Stimulated activated effector memory CD8-positive, alpha-beta T cell treated with anti-CD3 and anti-CD28 coated beads, Interleukin-12 subunit alpha, Interleukin-12 subunit beta, amount 100 ng/mL, for 72 hours (primary cell): ENCODE measurements around the gene PSENEN.
A peak's percentile ranks its signal among the peaks of the same experiment; 100 is the strongest.

Experiments used
- ATAC-seq: fragments of 150-1000 bp; cut with Tn5 transposase; 2 replicates; pipeline ENCODE4 v1.10.0; 2021
- DNase-seq, 2 donors: peaks; one replicate each; pipeline ENCODE4 v3.0.0; 2021 to 2022; ENCODE audit warnings: low spot score in 2 of 2
- H3K27ac Mint-ChIP-seq: one replicate; pipeline ENCODE4 v1.8.0; 2022; ENCODE audit warnings: mild to moderate bottlenecking, mixed read lengths
- H3K36me3 Mint-ChIP-seq: one replicate; pipeline ENCODE4 v1.8.0; 2022; ENCODE audit warnings: mild to moderate bottlenecking, mixed read lengths
- H3K4me1 Mint-ChIP-seq: one replicate; pipeline ENCODE4 v1.8.0; 2022; ENCODE audit warnings: mixed read lengths
- H3K4me3 Mint-ChIP-seq: one replicate; pipeline ENCODE4 v1.8.0; 2022; ENCODE audit warnings: mild to moderate bottlenecking, mixed read lengths
- H3K9me3 Mint-ChIP-seq: one replicate; pipeline ENCODE4 v1.8.0; 2022; ENCODE audit warnings: mixed read lengths

Gene PSENEN, protein sequence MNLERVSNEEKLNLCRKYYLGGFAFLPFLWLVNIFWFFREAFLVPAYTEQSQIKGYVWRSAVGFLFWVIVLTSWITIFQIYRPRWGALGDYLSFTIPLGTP

DNA sequence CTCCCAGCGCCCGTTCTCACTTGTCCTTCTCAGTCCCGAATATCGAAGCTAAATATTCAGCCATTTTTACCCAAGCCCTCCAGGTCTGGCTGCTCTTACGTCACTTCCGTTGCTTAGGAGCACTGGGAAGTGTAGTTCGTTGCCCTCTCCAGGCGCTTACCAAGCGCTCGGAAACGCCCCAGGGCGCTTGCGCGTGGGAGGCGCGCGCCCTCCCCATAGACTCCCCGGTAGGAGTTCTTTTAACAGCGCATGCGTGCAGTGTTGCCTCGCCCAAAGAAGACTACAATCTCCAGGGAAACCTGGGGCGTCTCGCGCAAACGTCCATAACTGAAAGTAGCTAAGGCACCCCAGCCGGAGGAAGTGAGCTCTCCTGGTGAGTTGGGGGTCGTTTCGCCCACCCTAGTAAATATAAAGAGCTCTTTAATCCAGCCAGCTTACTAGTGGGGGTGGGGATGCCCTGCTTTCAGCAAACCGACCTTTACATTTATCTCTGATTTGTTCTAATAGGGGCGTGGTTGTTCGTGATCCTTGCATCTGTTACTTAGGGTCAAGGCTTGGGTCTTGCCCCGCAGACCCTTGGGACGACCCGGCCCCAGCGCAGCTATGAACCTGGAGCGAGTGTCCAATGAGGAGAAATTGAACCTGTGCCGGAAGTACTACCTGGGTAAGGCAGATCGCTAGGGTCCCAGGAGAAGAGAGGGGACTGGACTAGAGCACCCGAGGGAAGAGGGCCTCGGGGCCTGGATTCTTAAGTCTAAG, at the start of gene PSENEN, which contains the start of gene U2AF1L4:
Gene PSENEN (plus strand): TSS at position 324 of the 759 bp plus-strand sequence. CDS start 280 bp downstream, at position 604.
Gene U2AF1L4 (minus strand): TSS at position 91 of the 759 bp plus-strand sequence. CDS start 27 bp downstream, at position 64.
- Mint-ChIP-seq H3K36me3 (peaks cover 49% of the 10 kb centered on the region), H3K27ac (peak within 1 kb of the TSS; percentile 100), H3K9me3 (no peaks in the 10 kb centered on the region), H3K4me3 (peak within 1 kb of the TSS; percentile 94), H3K4me1 (peaks cover 76% of the 10 kb centered on the region)
- ATAC-seq = peak; percentile 73
- DNase-seq = peak; percentile 88 to 96

DNA sequence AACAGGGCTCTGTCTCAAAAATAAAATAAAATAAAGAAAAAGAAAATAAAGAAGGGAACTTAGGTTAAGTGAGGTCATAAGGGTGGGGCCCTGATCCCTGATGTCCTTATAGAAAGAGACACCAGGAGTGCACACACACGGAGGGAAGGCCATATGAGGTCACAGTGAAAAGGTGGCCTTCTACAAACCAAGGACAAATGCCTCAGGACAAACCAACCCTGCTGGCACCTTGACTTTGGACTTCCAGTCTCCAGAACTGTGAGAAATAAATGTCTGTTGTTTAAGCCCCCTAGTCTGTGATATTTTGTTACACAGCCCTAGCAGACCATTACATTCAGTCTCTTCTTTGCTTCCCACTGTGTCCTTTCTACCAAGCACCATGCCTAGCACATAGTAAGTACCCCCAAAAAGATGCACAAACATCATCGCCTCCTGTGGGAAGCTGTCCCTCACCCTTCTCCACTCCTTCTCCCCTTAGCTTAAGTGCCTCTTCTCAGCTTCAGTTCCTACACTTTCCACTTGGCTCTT, 49.5 kb upstream of the PSENEN start:
- ATAC-seq = no peak
- Mint-ChIP-seq H3K4me3 (no peak overlapping the region), H3K36me3 (no peaks in the 10 kb centered on the region)

DNA sequence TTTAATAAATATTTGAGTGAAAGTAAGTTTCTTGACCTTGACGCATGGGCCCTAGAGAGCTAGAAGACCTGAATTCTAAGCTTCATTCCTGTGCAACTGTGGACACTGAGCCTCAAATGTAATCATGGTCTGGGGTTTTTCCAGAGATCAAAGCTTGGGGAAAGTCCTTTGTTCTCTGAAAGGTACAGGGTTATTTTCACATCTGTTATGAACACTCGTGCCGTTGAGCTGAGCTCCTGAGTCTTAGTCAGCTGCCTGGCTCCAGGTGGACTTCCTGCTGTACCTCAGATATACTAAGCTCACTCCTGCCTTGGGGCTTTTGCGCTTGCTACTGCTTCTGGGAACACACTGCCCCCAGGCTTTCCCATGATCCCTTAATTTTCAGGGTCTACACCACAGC, 48.6 kb upstream of the PSENEN start:
- Mint-ChIP-seq H3K36me3 (no peaks in the 10 kb centered on the region), H3K4me3 (no peak overlapping the region), H3K27ac (no peak overlapping the region), H3K9me3 (no peaks in the 10 kb centered on the region), H3K4me1 (peaks cover 9% of the 10 kb centered on the region)
- DNase-seq (no peak), ATAC-seq (peak; percentile 32)

More for the DNA sequence above, 49.5 kb upstream of the PSENEN start:
- Mint-ChIP-seq H3K4me1 (peaks cover 9% of the 10 kb centered on the region), H3K9me3 (no peaks in the 10 kb centered on the region), H3K27ac (no peak overlapping the region)
- DNase-seq = no peak

DNA sequence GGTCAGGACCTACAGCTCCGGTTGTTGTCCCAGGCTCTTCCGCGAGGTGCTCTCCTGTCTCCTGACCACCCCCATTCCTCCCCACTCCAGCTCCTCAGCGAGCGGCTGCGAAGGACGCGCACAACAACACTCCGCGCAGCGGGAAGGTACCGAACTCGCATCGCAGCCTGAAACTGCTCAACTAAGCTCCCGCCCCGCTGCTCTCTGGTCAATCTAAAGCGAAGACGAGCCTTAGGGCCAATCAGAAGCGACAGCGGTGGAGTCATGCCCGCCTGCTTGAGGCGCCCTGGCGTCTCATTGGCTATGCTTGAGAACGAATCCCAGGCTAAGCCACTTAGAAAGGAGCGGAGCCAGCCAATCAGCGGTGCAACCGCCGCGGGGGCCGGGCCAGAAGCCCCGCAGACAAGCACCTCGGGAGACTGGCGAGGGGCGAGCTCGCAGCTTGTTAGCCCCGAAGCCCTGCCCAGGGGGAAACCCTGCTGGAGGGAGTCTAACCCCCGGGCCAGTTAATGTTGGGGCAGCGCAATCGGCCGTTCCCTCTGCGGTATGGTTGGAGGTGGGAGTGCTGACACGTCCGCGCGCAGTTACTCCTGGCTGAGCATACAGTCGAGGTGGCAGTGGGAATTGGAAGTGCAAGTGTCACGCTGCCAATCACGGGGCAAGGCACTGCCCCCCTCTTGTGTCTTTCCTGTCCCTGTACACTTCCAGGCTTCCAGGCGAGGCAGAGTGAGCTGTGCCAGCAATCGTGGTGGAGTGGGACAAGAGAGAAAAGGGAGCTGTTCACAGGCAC, 43.0 kb upstream of the PSENEN start:
- ATAC-seq = peak; percentile 100
- H3K27ac Mint-ChIP-seq = peak overlapping the region; percentile 94
- DNase-seq = peak; percentile 83 to 95

DNA sequence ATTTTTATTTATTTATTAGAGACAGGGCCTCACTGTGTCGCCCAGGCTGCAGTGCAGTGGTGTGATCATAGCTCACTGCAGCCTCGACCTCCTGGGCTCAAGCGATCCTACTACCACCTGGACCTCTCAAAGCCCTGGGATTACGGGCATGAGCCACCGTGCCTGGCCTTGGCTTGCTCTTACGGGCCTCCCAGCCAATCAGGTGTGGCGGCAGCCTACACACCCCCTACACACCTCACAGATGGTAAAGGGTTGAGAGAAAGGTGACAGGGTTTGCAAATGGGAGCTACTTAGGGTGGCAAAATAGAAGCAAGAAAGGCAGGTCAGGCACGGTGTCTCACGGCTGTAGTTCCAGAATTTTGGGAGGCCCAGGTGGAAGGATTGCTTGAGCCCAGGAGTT, 42.1 kb upstream of the PSENEN start:
- H3K9me3 Mint-ChIP-seq = no peaks in the 10 kb centered on the region
- H3K4me1 Mint-ChIP-seq = peaks cover 9% of the 10 kb centered on the region
- H3K27ac Mint-ChIP-seq = no peak overlapping the region
- peak overlapping the region; percentile 92 for H3K4me3 Mint-ChIP-seq
- DNase-seq (no peak), ATAC-seq (no peak)
- H3K36me3 Mint-ChIP-seq = no peaks in the 10 kb centered on the region

More for the DNA sequence above, 43.0 kb upstream of the PSENEN start:
- Mint-ChIP-seq H3K4me1 (peaks cover 9% of the 10 kb centered on the region), H3K4me3 (peak overlapping the region; percentile 92), H3K9me3 (no peaks in the 10 kb centered on the region), H3K36me3 (no peaks in the 10 kb centered on the region)

DNA sequence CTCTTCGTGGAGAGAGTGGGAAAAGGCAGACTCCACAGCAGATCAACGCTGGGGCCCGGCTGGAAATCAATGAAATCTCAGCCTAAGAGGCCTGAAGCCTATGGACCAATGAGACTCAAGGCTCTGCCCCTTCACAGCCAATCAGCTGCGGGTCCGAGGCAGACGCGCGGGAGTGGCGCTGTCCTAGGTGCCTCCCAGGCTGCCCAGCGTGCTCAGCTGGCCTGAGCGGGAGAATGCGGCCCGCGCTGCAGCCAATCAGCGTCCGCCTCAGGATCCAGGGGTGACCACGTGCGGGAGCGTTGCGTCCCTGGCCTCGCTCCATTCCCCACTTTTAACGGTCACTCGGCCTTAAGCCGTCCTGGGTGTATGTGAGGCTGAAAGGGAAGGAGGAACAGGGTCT, 41.2 kb upstream of the PSENEN start, which contains the start of gene ZBTB32:
Gene ZBTB32 (plus strand): TSS at position 341 of the 400 bp plus-strand sequence. CDS start 10,069 bp downstream, outside the sequence.
- Mint-ChIP-seq H3K9me3 (no peaks in the 10 kb centered on the region), H3K27ac (no peak within 1 kb of the TSS), H3K4me3 (peak within 1 kb of the TSS; percentile 92), H3K36me3 (no peaks in the 10 kb centered on the region), H3K4me1 (peaks cover 9% of the 10 kb centered on the region)
- DNase-seq (no peak), ATAC-seq (no peak)

DNA sequence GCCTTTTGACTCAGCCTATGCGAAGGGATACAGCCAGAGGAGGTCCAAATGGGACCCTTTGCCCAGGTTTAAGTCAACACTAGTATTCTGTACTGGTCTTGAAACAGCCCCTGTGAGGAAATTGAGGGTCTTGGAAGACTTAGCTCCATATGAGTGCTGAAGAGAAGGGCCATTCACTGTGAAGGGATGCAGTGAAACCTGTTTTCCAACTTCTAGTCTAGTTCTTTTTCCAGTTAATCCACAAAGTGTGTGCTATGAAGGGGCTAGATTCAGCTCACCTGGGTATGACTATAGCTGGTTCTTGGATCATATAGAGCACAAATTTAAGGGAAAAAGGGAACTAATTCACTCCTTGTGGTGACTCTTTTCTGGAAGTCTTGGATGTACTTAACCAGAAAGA, 37.1 kb upstream of the PSENEN start:
- DNase-seq (no peak), ATAC-seq (no peak)
- H3K4me3 Mint-ChIP-seq = no peak overlapping the region
- peaks cover 31% of the 10 kb centered on the region for H3K4me1 Mint-ChIP-seq
- H3K27ac Mint-ChIP-seq = no peak overlapping the region
- no peaks in the 10 kb centered on the region for H3K9me3 Mint-ChIP-seq
- H3K36me3 Mint-ChIP-seq = peaks cover 32% of the 10 kb centered on the region

DNA sequence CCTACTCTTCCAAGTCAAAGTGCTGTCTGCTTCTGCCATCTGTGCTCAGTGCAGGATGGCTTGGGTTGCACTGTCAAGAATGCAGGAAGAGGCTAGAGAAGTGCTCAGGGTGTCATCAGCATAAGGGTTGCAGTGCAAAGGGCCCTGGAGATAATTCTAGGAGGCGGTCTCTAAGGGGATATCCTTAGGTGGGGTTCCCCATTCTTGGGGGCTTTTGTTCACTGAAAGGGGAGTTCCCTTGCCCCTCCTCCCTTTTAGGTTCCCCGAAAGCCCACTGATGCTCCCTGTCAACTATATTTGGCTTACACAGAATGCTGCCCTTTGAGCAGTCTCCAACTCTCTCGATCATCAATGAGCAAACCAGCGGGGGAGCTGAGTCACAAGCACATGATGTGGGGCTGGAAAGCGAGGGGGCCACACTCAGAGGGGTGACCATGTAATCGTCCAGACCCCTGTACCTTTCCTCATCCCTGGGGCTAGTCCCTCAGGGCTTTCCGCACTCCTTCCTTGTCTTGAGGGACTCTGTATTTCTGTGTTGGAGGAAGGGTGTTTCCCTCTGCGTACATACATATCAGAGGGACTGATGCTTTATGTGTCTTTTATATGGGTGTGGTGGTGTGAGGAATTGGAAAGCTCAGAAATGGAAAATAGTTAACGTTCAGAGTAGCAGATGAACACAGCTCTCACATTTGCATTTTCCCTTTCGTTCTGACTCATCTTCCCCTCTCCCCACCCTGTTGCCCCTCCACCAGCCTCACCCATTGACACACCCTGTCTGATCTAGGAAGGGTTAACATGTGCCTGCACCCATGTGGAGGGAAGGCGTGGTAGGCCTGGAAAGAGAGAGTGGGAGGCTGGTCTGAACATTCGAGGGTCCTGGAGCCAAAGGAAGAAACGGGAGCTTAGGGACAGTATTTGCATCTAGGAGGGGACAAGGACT, 34.4 kb upstream of the PSENEN start:
- ATAC-seq (peak; percentile 65), DNase-seq (peak; percentile 59 to 90)
- H3K9me3 Mint-ChIP-seq = no peaks in the 10 kb centered on the region
- peak overlapping the region; percentile 99 for H3K27ac Mint-ChIP-seq
- peaks cover 47% of the 10 kb centered on the region for H3K4me1 Mint-ChIP-seq
- peak overlapping the region; percentile 99 for H3K4me3 Mint-ChIP-seq
- peaks cover 58% of the 10 kb centered on the region for H3K36me3 Mint-ChIP-seq

DNA sequence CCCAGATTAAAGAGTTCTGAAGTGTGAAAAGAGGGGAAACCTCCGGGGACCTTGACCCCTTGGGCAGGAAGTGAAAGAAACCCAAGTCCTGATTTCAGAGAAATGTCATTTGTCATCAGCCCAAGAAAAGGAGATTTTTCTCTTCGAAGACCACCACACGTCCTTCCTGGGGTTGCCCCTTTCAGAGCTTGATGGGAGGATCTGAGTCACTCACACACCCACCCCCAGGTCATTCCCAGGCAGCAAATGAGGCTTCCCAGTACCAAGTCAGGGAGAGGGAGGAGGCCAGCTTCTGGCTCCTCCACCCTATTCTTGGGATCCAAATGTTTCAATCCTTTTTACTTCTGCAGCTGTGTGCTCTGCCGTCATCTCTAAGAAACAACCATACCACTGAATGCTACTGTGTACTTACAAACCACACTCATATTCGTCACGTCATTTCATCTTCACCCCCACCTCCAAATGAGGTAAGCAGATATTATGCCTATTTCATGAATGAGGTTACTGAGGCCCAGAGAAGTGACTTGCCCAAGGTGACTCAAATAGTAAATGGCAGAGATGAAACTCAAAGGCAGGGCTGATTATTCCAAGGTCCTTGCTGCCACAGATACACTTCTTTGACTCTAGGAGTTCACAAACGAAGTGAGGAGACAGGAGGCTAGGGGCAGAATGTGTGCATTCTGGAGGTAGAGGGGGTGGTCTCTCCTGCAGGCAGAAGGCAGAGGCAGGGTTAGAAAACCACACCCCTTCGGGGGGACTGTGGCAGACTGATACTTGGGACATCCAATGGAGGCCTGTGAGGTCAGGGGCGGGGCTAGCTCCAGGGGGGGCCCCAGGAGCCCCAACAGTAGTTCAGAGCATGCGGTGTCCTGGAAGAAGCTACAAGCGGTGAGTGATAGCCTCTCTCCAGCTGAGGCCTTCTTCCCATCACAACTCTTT, 32.6 kb upstream of the PSENEN start:
- DNase-seq (peak; percentile 68 to 93), ATAC-seq (peak; percentile 68)
- Mint-ChIP-seq H3K4me1 (peaks cover 56% of the 10 kb centered on the region), H3K4me3 (peak overlapping the region; percentile 99), H3K9me3 (no peaks in the 10 kb centered on the region), H3K27ac (peak overlapping the region; percentile 99), H3K36me3 (peaks cover 76% of the 10 kb centered on the region)

DNA sequence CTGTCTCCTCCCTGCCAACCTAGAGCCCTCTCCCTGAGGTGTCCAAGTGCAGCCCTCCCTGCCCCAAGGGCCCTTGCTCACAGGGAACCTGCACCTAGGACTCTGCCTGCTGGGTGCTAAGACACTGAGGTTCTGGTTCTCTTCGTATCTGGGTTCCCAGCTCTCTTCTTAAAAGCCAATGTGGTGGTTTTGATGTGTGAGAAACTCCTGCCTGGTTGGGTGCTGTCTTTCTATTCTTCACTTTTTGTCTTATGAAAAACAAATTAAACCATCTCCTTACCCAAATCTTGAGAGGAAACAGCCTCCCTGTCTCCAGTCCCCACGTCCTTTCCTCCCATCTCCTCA, 32.0 kb upstream of the PSENEN start:
- Mint-ChIP-seq H3K27ac (peak overlapping the region; percentile 99), H3K36me3 (peaks cover 81% of the 10 kb centered on the region), H3K4me1 (peaks cover 57% of the 10 kb centered on the region), H3K9me3 (no peaks in the 10 kb centered on the region), H3K4me3 (peak overlapping the region; percentile 99)
- DNase-seq = no peak
- no peak for ATAC-seq

DNA sequence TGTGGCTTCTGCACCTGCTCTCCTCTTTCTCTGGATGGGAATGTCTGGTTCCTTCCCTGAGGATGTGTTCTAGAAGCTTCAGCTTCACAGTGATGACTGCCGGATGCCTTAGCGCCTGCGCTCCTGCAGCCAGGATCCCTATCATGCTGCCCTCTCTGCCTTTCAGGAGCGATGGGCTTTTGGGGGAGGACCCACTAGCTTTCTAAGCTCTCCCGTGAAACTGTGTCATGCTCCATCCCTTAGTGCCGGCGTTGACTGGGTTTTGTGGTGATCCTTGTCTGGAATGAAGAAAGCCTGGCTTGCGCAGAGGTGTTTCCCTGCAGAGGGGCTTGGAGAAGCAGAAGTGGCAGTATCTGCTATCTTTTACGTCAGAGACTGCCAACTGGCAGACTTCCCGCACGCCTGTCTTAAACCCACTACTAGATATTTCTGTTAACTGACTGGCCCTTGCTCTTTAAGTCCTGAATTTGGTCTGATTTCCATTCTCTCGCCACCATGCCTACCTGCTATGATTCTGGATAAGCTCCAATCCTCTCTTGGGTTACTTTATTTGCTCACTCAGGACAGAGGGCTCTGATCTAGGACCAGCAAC, 31.5 kb upstream of the PSENEN start:
- DNase-seq (no peak), ATAC-seq (no peak)
- H3K9me3 Mint-ChIP-seq = no peaks in the 10 kb centered on the region
- peaks cover 86% of the 10 kb centered on the region for H3K36me3 Mint-ChIP-seq
- H3K4me1 Mint-ChIP-seq = peaks cover 62% of the 10 kb centered on the region
- H3K4me3 Mint-ChIP-seq = peak overlapping the region; percentile 99
- peak overlapping the region; percentile 99 for H3K27ac Mint-ChIP-seq

DNA sequence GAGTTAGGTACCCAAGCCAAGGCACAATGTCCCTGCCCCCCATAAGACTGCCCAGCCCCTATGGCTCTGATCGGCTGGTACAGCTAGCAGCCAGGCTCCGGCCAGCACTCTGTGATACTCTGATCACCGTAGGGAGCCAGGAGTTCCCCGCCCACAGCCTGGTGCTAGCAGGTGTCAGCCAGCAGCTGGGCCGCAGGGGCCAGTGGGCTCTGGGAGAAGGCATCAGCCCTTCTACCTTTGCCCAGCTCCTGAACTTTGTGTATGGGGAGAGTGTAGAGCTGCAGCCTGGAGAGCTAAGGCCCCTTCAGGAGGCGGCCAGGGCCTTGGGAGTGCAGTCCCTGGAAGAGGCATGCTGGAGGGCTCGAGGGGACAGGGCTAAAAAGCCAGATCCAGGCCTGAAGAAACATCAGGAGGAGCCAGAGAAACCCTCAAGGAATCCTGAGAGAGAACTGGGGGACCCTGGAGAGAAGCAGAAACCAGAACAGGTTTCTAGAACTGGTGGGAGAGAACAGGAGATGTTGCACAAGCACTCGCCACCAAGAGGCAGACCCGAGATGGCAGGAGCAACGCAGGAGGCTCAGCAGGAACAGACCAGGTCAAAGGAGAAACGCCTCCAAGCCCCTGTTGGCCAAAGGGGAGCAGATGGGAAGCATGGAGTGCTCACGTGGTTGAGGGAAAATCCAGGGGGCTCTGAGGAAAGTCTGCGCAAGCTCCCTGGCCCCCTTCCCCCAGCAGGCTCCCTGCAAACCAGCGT, 30.7 kb upstream of the PSENEN start:
- peak overlapping the region; percentile 99 for H3K4me3 Mint-ChIP-seq
- no peak for DNase-seq
- ATAC-seq = no peak
- H3K36me3 Mint-ChIP-seq = peaks cover 94% of the 10 kb centered on the region
- H3K9me3 Mint-ChIP-seq = no peaks in the 10 kb centered on the region
- H3K27ac Mint-ChIP-seq = peak overlapping the region; percentile 99
- H3K4me1 Mint-ChIP-seq = peaks cover 70% of the 10 kb centered on the region
